Measurements from ENCODE around the gene MATR3.

The MATR3 gene

DNA sequence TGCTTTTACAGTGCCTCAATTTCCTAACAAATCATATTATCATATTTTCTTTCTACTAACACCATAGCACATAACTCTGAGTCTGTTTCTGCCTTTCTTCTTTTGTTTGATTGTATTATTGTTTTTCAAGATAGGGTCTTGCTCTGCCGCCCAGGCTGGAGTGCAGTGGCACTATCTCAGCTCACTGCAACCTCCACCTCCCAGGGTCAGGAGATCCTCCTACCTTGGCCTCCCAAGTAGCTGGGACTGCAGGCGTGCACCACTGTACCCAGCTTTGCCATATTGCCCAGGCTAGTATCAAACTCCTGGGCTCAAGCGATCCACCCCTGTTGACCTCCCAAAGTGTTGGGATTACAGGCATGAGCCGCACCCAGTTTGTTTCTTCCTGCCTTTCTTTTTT is 66.8 kb downstream of the MATR3 start:
- no peak for DNase-seq

DNA sequence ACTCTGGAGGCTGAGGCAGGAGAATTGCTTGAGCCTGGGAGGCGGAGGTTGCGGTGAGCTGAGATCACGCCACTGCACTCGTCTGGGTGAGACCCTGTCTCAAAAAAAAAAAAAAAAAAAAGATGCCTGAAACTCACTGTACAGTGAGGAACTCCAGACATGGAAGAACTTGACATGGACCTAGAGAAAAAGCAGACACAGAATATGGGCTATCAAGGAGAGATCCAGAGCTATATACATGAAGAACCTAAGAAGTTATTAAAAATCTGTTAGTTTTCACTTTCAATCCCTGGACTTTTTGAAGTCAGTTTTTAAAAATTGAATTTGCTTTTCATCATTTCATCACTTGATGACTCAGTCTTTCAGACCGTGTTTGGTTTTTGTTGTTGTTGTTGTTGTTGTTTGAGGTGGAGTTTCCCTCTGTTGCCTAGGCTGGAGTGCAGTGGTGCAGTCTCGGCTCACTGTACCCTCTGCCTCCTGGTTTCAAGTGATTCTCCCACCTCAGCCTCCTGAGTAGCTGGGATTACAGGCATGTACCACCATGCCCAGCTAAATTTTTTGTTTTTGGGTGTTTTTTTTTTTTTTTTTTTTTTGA is 68.4 kb downstream of the MATR3 start:
- no peak for DNase-seq

DNA sequence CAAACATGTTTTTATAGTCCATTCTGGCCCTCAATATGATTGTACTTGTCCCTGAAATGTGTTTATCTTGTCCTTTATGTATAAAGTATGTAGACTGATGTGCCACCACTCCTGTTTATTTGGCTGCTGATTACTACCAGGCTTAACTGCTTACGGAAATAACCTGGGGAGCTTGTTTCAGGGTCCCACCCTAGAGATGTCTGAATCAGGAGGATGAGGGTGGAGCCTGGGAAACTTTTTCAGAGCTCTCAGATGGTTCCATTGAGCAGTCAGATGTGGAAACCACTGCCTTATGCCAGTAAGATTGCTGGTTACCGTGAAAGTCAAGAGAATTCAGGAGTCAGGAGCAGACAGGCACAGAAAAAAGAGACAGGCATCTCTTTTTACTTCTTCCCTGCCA is 70.4 kb downstream of the MATR3 start:
- DNase-seq: no peak

DNA sequence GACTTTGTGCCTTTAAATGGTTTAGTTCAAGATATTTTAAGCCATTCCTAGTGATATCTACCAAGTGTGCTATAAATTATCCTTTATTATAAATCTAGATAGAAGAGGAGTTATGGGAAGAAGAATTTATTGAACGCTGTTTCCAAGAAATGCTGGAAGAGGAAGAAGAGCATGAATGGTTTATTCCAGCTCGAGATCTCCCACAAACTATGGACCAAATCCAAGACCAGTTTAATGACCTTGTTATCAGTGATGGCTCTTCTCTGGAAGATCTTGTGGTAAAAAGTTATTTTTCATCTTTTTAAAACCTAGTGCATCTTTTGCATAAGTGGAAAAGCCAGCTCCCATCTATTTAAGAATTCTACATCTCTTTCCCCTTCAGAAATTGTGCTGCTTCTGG is 70.9 kb downstream of the MATR3 start:
- DNase-seq: no peak

DNA sequence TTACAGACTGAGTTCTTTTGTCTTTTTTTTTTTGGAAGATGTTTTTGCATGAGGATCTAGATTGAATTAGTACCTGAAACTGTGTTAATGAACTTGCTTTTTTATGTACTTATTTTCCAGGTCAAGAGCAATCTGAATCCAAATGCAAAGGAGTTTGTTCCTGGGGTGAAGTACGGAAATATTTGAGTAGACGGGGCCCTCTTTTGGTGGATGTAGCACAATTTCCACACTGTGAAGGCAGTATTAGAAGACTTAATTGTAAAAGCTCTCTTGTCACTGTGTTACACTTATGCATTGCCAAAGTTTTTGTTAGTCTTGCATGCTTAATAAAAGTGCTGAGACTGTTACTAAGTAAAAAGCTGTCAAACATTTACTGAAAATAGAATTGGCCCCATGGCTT is 75.1 kb downstream of the MATR3 start:
- no peak for DNase-seq

DNA sequence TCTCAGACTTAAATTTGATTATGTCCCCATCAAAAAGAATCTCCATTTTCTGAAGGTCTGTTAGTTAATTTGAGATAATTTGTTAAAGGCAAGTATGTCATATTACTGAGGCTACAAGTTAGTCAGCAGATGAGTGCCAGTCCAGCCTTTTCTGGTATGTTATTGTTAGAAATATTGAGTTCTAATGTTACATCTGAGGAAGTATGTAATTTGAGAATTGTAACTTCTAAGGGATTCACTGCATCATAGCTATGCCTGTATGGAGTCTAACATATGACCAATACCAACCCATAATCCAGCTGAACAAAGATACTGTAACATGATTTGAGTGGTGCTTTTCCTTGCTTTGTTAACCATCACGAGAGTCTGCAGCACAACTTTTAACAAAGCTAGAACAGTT is 75.6 kb downstream of the MATR3 start:
- DNase-seq: no peak

DNA sequence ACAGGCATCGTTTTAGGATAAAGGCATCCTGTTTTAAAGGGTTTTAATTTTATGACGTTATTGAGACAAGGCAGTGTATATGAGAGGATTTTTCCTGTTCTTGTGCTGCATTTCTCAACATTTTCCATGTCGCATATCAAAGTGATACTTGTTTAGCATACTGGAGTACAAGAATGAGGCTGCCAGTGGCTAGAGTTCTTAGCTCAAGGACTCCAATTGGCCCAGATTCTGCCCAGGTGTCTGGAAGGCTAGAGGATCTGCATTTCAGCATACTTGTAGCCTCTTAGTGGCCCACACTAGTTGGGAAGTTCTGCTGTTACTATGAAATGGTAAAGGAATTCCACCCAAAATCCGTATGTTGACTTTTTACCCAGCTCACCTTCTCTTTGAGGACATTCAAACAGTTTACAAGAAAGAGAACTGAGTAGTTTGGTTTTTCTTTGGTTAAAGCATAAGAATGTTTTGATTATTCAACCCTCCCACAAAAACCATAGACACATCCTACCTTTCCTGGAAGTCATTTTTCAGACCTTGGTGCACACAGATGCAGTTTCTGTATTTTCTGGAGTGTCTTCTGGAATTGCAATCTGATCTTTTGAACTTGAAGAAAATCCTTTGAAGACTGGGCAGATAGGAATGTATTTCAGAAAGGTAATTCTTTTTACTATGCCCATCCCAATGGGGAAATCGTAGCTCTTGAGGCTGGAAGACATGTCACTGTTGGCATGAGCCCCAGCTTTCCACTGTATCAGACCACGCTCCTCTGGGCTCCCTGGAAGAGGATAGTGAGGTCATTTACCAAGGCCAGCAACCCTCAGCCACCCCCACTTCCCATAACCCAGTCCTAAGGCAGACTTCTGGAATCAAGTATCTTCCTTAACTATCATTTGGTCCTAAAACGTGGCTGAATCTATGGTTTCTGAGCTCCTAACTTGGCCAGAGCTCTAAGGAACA is 78.2 kb downstream of the MATR3 start:
- no peak for DNase-seq

DNA sequence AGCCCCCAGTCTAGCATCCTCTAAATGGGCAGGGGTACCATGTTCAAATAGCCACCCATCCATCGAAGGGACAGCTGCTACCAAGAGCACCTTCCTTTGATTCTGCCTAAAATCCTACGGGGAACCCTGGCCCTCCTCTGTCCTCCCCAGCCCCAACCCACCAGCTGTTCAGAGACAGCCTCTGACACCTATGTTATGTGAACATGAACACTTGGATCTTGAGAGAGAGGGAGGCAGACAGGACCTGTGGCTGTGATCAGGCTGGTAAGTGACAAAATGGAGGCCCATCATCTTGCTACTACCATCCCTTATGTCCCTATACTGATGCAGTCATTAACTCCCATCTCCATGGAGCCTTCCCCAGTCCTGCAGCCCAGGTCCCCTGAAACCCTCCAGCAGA is 81.4 kb downstream of the MATR3 start:
- no peak for DNase-seq

DNA sequence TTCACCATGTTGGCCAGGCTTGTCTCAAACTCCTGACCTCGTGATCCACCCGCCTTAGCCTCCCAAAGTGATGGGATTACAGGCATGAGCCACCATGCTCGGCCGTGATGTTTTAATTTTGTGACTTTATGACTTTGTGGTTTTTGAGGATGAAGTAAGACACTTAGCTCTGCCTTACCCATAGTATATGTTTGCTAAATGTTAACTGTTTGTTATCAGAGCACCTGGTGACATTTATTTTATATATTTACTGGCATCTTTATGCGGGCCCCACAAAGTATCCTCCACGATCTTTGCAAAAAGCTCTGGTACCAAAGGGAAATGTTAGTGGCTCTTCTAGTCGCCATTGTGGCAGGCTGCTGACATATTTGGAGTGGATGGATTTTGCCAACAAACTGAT is 82.8 kb downstream of the MATR3 start:
- DNase-seq: no peak

DNA sequence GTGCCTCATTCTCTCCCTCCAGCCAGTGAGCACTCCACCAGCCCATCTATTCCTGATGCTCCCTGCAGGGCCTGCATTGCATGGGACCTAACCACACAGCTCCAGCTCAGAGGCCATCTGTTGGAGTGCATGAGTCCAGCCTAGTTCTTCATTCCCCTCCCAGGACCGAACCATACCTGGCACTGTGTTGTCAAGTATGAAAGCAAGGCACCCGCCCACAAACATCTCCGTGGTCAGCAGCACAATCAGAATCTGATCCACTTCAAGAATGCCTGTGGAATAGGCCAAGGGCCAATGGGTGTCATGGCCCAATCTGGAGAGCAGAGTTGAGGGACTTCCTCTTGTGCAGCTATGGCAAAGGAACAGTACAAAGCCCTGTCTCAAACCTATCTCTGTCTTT is 83.7 kb downstream of the MATR3 start:
- DNase-seq: no peak

DNA sequence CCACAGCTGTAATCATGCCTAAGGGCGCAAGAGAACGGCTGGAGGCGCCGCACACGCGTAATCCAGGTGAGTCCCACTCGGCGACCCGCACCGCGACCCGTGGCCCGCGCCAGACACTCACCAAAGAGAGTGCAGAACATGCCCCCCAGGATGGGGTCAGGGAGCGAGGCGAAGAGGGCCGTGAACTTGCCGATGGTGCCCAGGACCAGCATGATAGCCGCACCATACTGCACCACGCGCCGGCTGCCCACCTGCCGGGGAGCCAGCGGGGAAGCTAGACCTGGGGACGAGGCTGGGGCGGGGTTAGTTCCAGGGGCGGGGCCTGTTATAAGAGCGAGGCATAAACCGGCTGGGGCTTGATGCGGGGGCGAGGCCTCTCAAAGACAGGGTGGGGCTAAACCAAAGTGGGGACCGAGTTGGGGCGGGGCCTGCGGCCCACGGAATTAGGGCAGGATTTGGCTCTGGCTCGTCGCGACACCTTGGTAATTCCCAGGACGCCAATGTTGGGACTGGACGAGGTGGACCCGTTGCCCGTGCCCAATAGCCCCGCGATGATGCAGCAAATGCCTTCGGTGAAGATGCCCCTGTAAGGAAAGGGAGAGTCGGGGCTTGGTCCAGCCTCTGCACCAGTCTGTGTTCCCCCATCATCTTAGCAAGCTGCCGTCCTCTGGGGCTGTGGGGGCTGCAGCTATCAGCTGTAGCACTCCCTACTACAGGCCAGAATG is 84.7 kb downstream of the MATR3 start:
- no peak for DNase-seq

DNA sequence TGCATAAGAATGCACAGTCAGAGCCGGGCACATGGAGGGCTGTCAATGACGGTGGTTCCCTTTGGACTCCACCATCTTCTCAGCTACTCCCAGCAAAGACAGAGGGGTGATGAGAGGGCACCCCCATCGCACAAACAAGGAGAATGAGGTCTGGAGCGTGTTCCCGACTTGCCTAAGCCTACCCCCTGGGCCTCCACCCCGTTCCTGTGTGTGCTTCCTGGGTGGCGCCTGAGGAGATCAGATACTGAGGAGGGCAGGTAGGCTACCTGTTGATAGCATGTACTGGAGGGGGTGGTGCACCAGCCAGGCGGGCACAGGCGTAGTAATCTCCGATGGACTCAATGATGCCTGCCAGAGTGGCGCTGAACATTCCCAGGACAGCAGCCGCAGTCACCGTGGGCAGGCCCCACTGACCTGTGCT is 85.4 kb downstream of the MATR3 start:
- no peak for DNase-seq

DNA sequence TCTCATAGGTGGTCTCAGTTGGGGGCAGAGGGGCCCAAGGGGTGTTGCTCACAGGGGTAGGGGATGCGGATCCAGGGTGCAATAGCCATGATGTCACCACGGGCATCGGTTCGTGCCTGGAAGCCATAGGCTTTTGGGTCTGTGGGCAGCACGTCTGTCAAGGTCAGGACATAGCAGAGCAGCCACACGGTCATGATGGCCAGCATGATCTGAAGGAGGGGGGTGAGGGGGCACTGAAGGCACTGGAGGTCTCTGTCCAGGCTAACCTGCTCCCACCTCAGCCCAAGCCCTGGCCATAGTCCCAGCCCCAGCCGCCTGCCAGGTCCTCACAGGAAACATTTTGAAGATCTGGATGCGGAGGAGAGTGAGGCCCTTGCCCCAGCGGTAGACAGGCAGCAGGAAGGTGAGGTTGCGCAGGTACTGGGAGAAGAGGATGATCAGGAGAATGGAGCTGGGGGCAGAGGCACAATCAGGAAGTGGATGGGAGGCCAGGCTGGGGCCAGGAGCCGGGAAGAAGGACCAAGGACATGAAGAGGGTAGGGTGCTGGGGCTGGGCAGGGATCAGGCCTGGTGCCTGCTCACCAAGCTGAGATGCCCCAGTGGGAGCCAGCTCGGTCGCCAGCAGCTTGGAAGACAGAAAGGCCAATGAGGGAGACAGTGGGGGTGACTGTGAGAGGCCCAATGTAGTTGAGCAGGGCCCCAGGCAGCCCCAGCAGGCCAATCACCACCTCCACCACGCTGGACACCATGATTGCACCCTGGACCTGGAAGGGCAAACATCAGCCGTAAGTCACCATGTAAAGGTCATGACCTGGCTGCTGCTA is 86.3 kb downstream of the MATR3 start:
- no peak for DNase-seq

Data from T-helper 2 cell (primary cell).